Gastroesophageal sphincter (tissue), 4 donors: Measurements from ENCODE around the gene ENTPD1. TPM values are rescaled to one million over a fixed set of nuclear protein-coding genes. Genes with fewer than 3 reads are reported as not detected.

Experiments used
- ATAC-seq: fragments of 150-250 bp; one replicate; pipeline ENCODE4 v1.9.1; 2016; ENCODE audit warnings: mild to moderate bottlenecking, moderate library complexity
- H3K27ac ChIP-seq, 4 donors: fragments of 200-600 bp; sonication (generic) in 3 of 4; 1 replicate in 3 of 4; 2 replicates in 1 of 4; pipeline ENCODE4 v1.5.1; 2016 to 2019
- H3K27me3 ChIP-seq: fragments of 200-600 bp; sonication (generic); one replicate; pipeline ENCODE4 v1.5.1; 2019
- H3K36me3 ChIP-seq, 2 donors: fragments of 200-600 bp; sonication (generic); one replicate each; pipeline ENCODE4 v1.5.1; 2019; ENCODE audit warnings: control low read depth in 1 of 2
- H3K4me1 ChIP-seq, 3 donors: fragments of 200-600 bp; sonication (generic); 1 replicate in 2 of 3; 2 replicates in 1 of 3; pipeline ENCODE4 v1.5.1; 2016 to 2019; ENCODE audit warnings: control low read depth in 2 of 3
- H3K4me3 ChIP-seq, 2 donors: fragments of 200-600 bp; sonication (generic); one replicate each; pipeline ENCODE4 v1.5.1; 2019; ENCODE audit warnings: mild to moderate bottlenecking in 1 of 2, moderate library complexity in 1 of 2
- H3K9me3 ChIP-seq, 3 donors: fragments of 200-600 bp; sonication (generic); one replicate each; pipeline ENCODE4 v1.5.1; 2017 to 2019; ENCODE audit warnings: control low read depth in 2 of 3
- CTCF ChIP-seq, 4 experiments: fragments of 200-600 bp in 2 of 4; fragments of 450-650 bp in 2 of 4; sonication (generic) in 1 of 4; IDR thresholded peaks; one replicate each; pipeline ENCODE4 v1.5.1; 2017 to 2019; ENCODE audit warnings: antibody characterized with exemption in 4 of 4, mild to moderate bottlenecking in 2 of 4, moderate library complexity in 2 of 4
- EP300 ChIP-seq: sonication (generic); formaldehyde crosslinking; IDR thresholded peaks from one replicate; pipeline ENCODE4 v1.6.1; 2017; ENCODE audit warnings: antibody characterized with exemption, mild to moderate bottlenecking
- POLR2A ChIP-seq, 2 donors: fragments of 450-650 bp; IDR thresholded peaks; one replicate each; pipeline ENCODE4 v1.6.1; 2017; ENCODE audit warnings: antibody characterized with exemption in 2 of 2, mild to moderate bottlenecking in 2 of 2, moderate library complexity in 1 of 2
- POLR2AphosphoS5 ChIP-seq: sonication (generic); formaldehyde crosslinking; IDR thresholded peaks from one replicate; pipeline ENCODE4 v1.6.1; 2017; ENCODE audit warnings: antibody characterized with exemption
- WGBS, 2 donors: methylation state at CpG; one replicate each; pipeline ENCODE4 v1.1.5; 2018; ENCODE audit warnings: low coverage in 1 of 2; 5-methylcytosine and 5-hydroxymethylcytosine counted together
- total RNA-seq, 4 donors: library from RNA; depleted of rRNA; stranded (reverse); fragments of >200 nt; gene quantifications; one replicate each; pipeline ENCODE4 v1.1.0, GENCODE V29; 2016

The ENTPD1 gene
- total RNA-seq, 4 donors from 2014 or later, result 34.4 to 69.7 (median 39.3) TPM

GRCh38 chr10:95845411-95845810, 89.4 kb downstream of the ENTPD1 start:
- Histone ChIP-seq H3K27ac (no peak overlapping the region), H3K4me3 (no peak overlapping the region), H3K9me3 (no peaks in the 10 kb centered on the region), H3K27me3 (no peaks in the 10 kb centered on the region), H3K36me3 (peaks cover 0 to 75% of the 10 kb centered on the region in 2 donors), H3K4me1 (peaks cover 0 to 19% (median 13%) of the 10 kb centered on the region in 3 donors)
- TF ChIP-seq CTCF (IDR thresholded peaks at IDR 0.05) (no peak), POLR2AphosphoS5 (no peak), POLR2A (IDR thresholded peaks at IDR 0.05) (no peak), EP300 (no peak)
- 88 to 94% methylated on average over 1 to 3 of the region's 3 CpGs for WGBS, 2 donors
- ATAC-seq, result no peak

GRCh38 chr10:95847007-95847406, 91.0 kb downstream of the ENTPD1 start:
- Histone ChIP-seq H3K27ac (no peak overlapping the region), H3K9me3 (no peaks in the 10 kb centered on the region), H3K4me1 (peaks cover 0 to 6% (median 4%) of the 10 kb centered on the region in 3 donors), H3K36me3 (peaks cover 0 to 75% of the 10 kb centered on the region in 2 donors), H3K4me3 (no peak overlapping the region), H3K27me3 (no peaks in the 10 kb centered on the region)
- no peak for TF ChIP-seq CTCF (IDR thresholded peaks at IDR 0.05)
- TF ChIP-seq POLR2A (IDR thresholded peaks at IDR 0.05), result no peak
- TF ChIP-seq POLR2AphosphoS5, result no peak
- TF ChIP-seq EP300, result no peak
- no peak for ATAC-seq

- Histone ChIP-seq H3K27me3 (no peaks in the 10 kb centered on the region), H3K4me1 (no peaks in the 10 kb centered on the region), H3K4me3 (no peak overlapping the region), H3K27ac (no peak overlapping the region), H3K36me3 (peaks cover 0 to 64% of the 10 kb centered on the region in 2 donors), H3K9me3 (no peaks in the 10 kb centered on the region)
- no peak for ATAC-seq
- 84% methylated on average over 2 of the region's 2 CpGs for WGBS, 2 donors
- TF ChIP-seq POLR2A (IDR thresholded peaks at IDR 0.05) (no peak), POLR2AphosphoS5 (no peak), EP300 (no peak), CTCF (IDR thresholded peaks at IDR 0.05) (no peak)
Observed at GRCh38 chr10:95848841-95849240, 92.9 kb downstream of the ENTPD1 start.

GRCh38 chr10:95850791-95851190, 94.8 kb downstream of the ENTPD1 start:
- Histone ChIP-seq H3K27ac (no peak overlapping the region), H3K36me3 (peaks cover 0 to 45% of the 10 kb centered on the region in 2 donors), H3K4me1 (no peaks in the 10 kb centered on the region), H3K4me3 (no peak overlapping the region), H3K9me3 (no peaks in the 10 kb centered on the region), H3K27me3 (no peaks in the 10 kb centered on the region)
- ATAC-seq, result no peak
- TF ChIP-seq EP300, result no peak
- no peak for TF ChIP-seq POLR2AphosphoS5
- TF ChIP-seq POLR2A (IDR thresholded peaks at IDR 0.05), result no peak
- no peak for TF ChIP-seq CTCF (IDR thresholded peaks at IDR 0.05)

GRCh38 chr10:95860166-95860940, 104.4 kb downstream of the ENTPD1 start:
- Histone ChIP-seq H3K27ac (no peak overlapping the region), H3K4me3 (no peak overlapping the region), H3K4me1 (peaks cover 0 to 22% (median 0%) of the 10 kb centered on the region in 3 donors), H3K9me3 (no peaks in the 10 kb centered on the region), H3K36me3 (peaks cover 0 to 41% of the 10 kb centered on the region in 2 donors), H3K27me3 (no peaks in the 10 kb centered on the region)
- ATAC-seq, result no peak
- WGBS, 2 donors, result 43% methylated on average over 1 of the region's 3 CpGs; no CpG with 5 or more reads in 1 of the 2 donors
- TF ChIP-seq POLR2A (IDR thresholded peaks at IDR 0.05) (no peak), POLR2AphosphoS5 (no peak), CTCF (IDR thresholded peaks at IDR 0.05) (no peak), EP300 (no peak)
